HG02642 (cell line): Measurements from ENCODE around the gene CSAD.
"Not testable (repeated sequence)": the region's sequence is repeated elsewhere in the genome, so short reads cannot be mapped to it uniquely, and the experiment has no call there.

Experiments
- ATAC-seq: cut with Tn5 transposase; IDR thresholded peaks from one replicate; pipeline ENCODE4 v1.9.1; 2021; ENCODE audit warnings: mild to moderate bottlenecking; ENCODE audit not compliant: unreplicated experiment, poor library complexity

CSAD gene

GRCh38 chr12:53184828-53185227 is 4.1 kb upstream of the CSAD start:
- no peak for ATAC-seq

GRCh38 chr12:53182903-53183302 is 2.2 kb upstream of the CSAD start:
- ATAC-seq: no peak

- no peak for ATAC-seq
Measured at GRCh38 chr12:53181935-53182334, 1.2 kb upstream of the CSAD start.

- ATAC-seq: peak; percentile 60
Measured at GRCh38 chr12:53180931-53181645, 363 bp upstream of the CSAD start.

- ATAC-seq: peak; percentile 7
Measured at GRCh38 chr12:53179687-53180219, 972 bp downstream of the CSAD start.

GRCh38 chr12:53178803-53179202 is 1.9 kb downstream of the CSAD start:
- not testable (repeated sequence) for ATAC-seq

GRCh38 chr12:53177447-53177846 is 3.3 kb downstream of the CSAD start:
- not testable (repeated sequence) for ATAC-seq

GRCh38 chr12:53176750-53177149 is 4.0 kb downstream of the CSAD start:
- no peak for ATAC-seq

GRCh38 chr12:53174881-53175491 is 5.7 kb downstream of the CSAD start:
- no peak for ATAC-seq

GRCh38 chr12:53173085-53173715 is 7.5 kb downstream of the CSAD start:
- no peak for ATAC-seq

GRCh38 chr12:53172352-53172751 is 8.4 kb downstream of the CSAD start:
- ATAC-seq: no peak

GRCh38 chr12:53171725-53172329 is 8.9 kb downstream of the CSAD start:
- ATAC-seq: no peak

- no peak for ATAC-seq
Measured at GRCh38 chr12:53170876-53171724, 9.6 kb downstream of the CSAD start.

GRCh38 chr12:53170215-53170614 is 10.5 kb downstream of the CSAD start:
- no peak for ATAC-seq

- ATAC-seq: no peak
Measured at GRCh38 chr12:53169644-53170043, 11.1 kb downstream of the CSAD start.

- ATAC-seq: no peak
Measured at GRCh38 chr12:53166837-53167236, 13.9 kb downstream of the CSAD start.

GRCh38 chr12:53163008-53163407 is 17.7 kb downstream of the CSAD start:
- not testable (repeated sequence) for ATAC-seq

GRCh38 chr12:53161119-53161911 is 19.4 kb downstream of the CSAD start:
- ATAC-seq: no peak

- no peak for ATAC-seq
Measured at GRCh38 chr12:53160673-53161072, 20.1 kb downstream of the CSAD start.
